OCI-LY3 (cell line): ENCODE measurements around the gene AGAP1.

ENCODE experiments used
- H2AFZ ChIP-seq: fragments of 200-600, 300-600 bp; shearing (Covaris generic); 2 replicates; pipeline ENCODE4 v1.6.0; 2014; ENCODE audit warnings: antibody characterized with exemption, low read depth, low read length
- H3K27ac ChIP-seq: fragments of 200-600, 300-600 bp; sonication (generic); 2 replicates; pipeline ENCODE4 v1.5.1; 2014; ENCODE audit warnings: mild to moderate bottlenecking, low read length, moderate library complexity, mixed read lengths
- H3K27me3 ChIP-seq: fragments of 200-600, 300-600 bp; sonication (generic); 2 replicates; pipeline ENCODE4 v1.6.1; 2014; ENCODE audit warnings: low read depth, low read length, mixed read lengths
- H3K36me3 ChIP-seq: fragments of 200-600, 300-600 bp; sonication (generic); replicated peaks from 2 replicates; pipeline ENCODE3; 2014; ENCODE audit warnings: low read depth, low read length, mixed read lengths
- H3K4me1 ChIP-seq: fragments of 300-600, 200-600 bp; sonication (generic); 2 replicates; pipeline ENCODE4 v1.6.1; 2014; ENCODE audit warnings: low read length, mixed read lengths
- H3K4me2 ChIP-seq: fragments of 200-600, 300-600 bp; sonication (generic); 2 replicates; pipeline ENCODE4 v1.6.1; 2014; ENCODE audit warnings: low read length, mixed read lengths
- H3K4me3 ChIP-seq: fragments of 300-600, 200-600 bp; sonication (generic); 2 replicates; pipeline ENCODE4 v1.5.1; 2014; ENCODE audit warnings: antibody characterized with exemption, mild to moderate bottlenecking, low read length, moderate library complexity
- H3K79me2 ChIP-seq: fragments of 300-600, 200-600 bp; shearing (Covaris generic); 2 replicates; pipeline ENCODE4 v1.6.1; 2014; ENCODE audit warnings: mild to moderate bottlenecking, low read length, mixed read lengths
- H3K9ac ChIP-seq: fragments of 300-600, 200-600 bp; shearing (Covaris generic); 2 replicates; pipeline ENCODE4 v1.6.0; 2014; ENCODE audit warnings: mild to moderate bottlenecking, low read length, moderate library complexity
- H3K9me3 ChIP-seq: fragments of 200-600, 300-600 bp; shearing (Covaris generic); 2 replicates; pipeline ENCODE4 v1.6.1; 2014; ENCODE audit warnings: low read length, mixed read lengths; ENCODE audit not compliant: insufficient read depth
- H4K20me1 ChIP-seq: fragments of 200-600, 300-600 bp; sonication (generic); 2 replicates; pipeline ENCODE4 v1.6.1; 2016; ENCODE audit warnings: low read length, mixed read lengths; ENCODE audit not compliant: insufficient read depth
- EZH2phosphoT487 ChIP-seq: fragments of 200-600 bp; shearing (Covaris generic); IDR thresholded peaks from 2 replicates; pipeline ENCODE4 v1.6.1; 2018; ENCODE audit warnings: antibody characterized with exemption, mixed run types, low read depth
- TF ChIP-seq, protein P1 (sequence below): fragments of 200-600, 300-600 bp; sonication (generic); IDR thresholded peaks from 2 replicates; pipeline ENCODE4 v1.5.1; 2014; ENCODE audit warnings: antibody characterized with exemption, low read length, low read depth

The AGAP1 gene

GRCh38 chr2:235999011-235999410 lies 505.2 kb downstream of the AGAP1 start:
- H3K4me2 ChIP-seq = no peak overlapping the region
- TF ChIP-seq, protein P1, sequence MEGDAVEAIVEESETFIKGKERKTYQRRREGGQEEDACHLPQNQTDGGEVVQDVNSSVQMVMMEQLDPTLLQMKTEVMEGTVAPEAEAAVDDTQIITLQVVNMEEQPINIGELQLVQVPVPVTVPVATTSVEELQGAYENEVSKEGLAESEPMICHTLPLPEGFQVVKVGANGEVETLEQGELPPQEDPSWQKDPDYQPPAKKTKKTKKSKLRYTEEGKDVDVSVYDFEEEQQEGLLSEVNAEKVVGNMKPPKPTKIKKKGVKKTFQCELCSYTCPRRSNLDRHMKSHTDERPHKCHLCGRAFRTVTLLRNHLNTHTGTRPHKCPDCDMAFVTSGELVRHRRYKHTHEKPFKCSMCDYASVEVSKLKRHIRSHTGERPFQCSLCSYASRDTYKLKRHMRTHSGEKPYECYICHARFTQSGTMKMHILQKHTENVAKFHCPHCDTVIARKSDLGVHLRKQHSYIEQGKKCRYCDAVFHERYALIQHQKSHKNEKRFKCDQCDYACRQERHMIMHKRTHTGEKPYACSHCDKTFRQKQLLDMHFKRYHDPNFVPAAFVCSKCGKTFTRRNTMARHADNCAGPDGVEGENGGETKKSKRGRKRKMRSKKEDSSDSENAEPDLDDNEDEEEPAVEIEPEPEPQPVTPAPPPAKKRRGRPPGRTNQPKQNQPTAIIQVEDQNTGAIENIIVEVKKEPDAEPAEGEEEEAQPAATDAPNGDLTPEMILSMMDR = no peak
- TF ChIP-seq EZH2phosphoT487 = no peak
- H3K79me2 ChIP-seq = no peaks in the 10 kb centered on the region
- H3K27me3 ChIP-seq = no peaks in the 10 kb centered on the region
- H3K4me1 ChIP-seq = no peaks in the 10 kb centered on the region
- no peak overlapping the region for H3K4me3 ChIP-seq
- H3K9ac ChIP-seq = no peak overlapping the region
- no peaks in the 10 kb centered on the region for H3K36me3 ChIP-seq
- H3K27ac ChIP-seq = no peak overlapping the region
- H3K9me3 ChIP-seq = no peaks in the 10 kb centered on the region
- no peak overlapping the region for H2AFZ ChIP-seq
- H4K20me1 ChIP-seq = no peaks in the 10 kb centered on the region

DNA sequence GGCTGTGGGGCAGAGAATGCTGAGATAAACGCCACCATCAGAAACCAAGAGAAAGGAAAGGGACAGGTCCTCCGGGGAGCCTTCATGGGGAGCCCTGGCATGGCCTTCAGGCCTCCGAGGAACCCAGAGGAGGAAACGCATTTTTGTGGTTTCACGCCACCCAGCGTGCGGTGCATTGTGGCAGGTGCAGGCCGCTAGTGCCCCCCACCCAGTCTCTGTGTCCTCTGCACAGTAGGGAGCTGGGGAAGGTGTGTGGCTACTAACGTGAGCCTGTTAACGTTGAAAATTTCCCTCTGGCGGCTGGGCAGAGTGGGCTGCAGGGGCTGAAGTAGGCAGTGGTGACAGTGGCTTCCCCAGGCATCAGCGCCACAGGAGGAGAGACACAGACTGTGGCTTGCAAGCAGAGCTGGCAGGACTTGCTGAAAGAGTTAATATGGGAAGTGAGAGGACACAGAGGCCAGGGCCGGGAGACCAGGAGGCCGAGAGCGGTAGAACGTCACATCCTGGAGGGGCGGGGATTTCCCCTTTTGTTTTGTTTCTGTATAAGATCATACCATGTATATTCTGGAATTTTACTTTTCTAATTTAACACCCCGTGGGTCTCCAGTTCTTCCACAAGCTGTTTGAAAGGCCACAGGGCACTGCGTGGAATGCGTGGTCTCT lies 507.5 kb downstream of the AGAP1 start:
- no peaks in the 10 kb centered on the region for H3K36me3 ChIP-seq
- H3K4me3 ChIP-seq = no peak overlapping the region
- no peaks in the 10 kb centered on the region for H3K27me3 ChIP-seq
- H3K9me3 ChIP-seq = no peaks in the 10 kb centered on the region
- no peak for TF ChIP-seq EZH2phosphoT487
- TF ChIP-seq, protein P1 = no peak
- H3K79me2 ChIP-seq = no peaks in the 10 kb centered on the region
- no peak overlapping the region for H3K4me2 ChIP-seq
- H3K9ac ChIP-seq = no peak overlapping the region
- no peaks in the 10 kb centered on the region for H3K4me1 ChIP-seq
- no peak overlapping the region for H2AFZ ChIP-seq
- no peak overlapping the region for H3K27ac ChIP-seq
- no peaks in the 10 kb centered on the region for H4K20me1 ChIP-seq

DNA sequence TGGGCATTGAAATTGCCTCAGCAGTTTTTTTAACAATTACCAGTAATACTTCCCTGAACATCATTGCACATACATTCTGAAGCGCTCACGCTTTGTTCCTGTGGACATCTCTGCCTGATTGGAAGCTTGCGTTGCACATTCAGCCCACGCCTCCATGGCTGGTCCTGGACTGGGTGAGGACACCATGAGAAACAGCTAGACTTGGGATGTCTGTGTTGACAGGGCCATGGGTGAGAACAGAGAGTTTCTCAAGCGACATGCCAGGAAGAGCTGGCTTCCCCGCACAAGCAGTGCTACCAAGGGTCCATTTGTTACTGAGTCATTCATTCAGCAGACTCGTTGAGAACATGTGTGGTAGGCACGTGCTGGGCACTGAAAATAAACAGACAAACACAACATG lies 508.0 kb downstream of the AGAP1 start:
- no peaks in the 10 kb centered on the region for H3K36me3 ChIP-seq
- no peaks in the 10 kb centered on the region for H3K79me2 ChIP-seq
- no peak overlapping the region for H3K9ac ChIP-seq
- no peak overlapping the region for H3K4me3 ChIP-seq
- no peaks in the 10 kb centered on the region for H3K4me1 ChIP-seq
- H3K27me3 ChIP-seq = no peaks in the 10 kb centered on the region
- H3K4me2 ChIP-seq = no peak overlapping the region
- H3K9me3 ChIP-seq = no peaks in the 10 kb centered on the region
- no peak overlapping the region for H2AFZ ChIP-seq
- no peak for TF ChIP-seq EZH2phosphoT487
- TF ChIP-seq, protein P1 = no peak
- H4K20me1 ChIP-seq = no peaks in the 10 kb centered on the region
- no peak overlapping the region for H3K27ac ChIP-seq

DNA sequence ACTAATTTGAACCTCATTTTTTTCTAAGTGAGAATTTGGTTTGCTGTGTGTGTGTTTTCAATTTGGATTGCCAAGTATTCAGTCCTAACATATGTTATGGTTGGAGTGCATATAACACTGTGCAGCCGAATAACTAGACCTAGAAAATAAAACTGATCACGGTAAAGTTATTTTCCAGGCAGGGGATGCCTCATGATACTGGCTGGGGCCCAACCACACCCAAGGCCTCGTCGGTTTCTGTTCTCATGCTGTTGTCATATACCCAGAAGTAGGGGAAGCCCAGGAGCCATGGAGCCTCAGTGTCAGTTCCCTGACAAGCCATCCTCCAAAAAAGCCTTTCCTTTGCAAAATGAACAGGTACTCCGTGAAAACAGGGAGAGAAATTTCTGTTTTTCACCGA lies 514.2 kb downstream of the AGAP1 start:
- H3K4me3 ChIP-seq = no peak overlapping the region
- H2AFZ ChIP-seq = no peak overlapping the region
- no peaks in the 10 kb centered on the region for H4K20me1 ChIP-seq
- no peak overlapping the region for H3K27ac ChIP-seq
- no peaks in the 10 kb centered on the region for H3K4me1 ChIP-seq
- H3K27me3 ChIP-seq = no peaks in the 10 kb centered on the region
- H3K9me3 ChIP-seq = no peaks in the 10 kb centered on the region
- H3K79me2 ChIP-seq = no peaks in the 10 kb centered on the region
- no peak for TF ChIP-seq EZH2phosphoT487
- TF ChIP-seq, protein P1 = no peak
- H3K4me2 ChIP-seq = no peak overlapping the region
- H3K36me3 ChIP-seq = no peaks in the 10 kb centered on the region
- no peak overlapping the region for H3K9ac ChIP-seq
